ENCODE measurements around the gene DHFR.

DHFR gene

DNA sequence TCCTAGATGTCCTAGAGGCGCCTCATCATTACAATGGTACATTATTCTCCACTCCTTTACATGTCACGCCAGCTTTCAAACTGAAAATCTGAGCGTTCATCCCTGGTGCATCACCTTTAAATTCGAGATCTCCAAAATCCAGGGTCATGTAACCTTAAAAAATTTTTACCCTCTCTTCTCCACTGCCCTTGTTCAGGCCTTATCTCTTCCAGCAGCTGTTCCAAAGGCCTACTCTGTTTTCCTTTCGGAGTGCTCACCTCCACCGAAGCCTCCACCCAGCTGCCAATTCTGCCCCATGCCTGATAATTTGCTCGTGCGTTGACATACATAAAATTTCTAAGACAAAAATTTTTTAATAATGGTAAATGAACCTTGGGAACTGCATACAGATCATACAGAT lies 1.3 kb downstream of the DHFR start:
- no peak for DNase-seq

- no peak for DNase-seq
Measured at GRCh38 chr5:80646926-80647325, 7.9 kb downstream of the DHFR start.

DNA sequence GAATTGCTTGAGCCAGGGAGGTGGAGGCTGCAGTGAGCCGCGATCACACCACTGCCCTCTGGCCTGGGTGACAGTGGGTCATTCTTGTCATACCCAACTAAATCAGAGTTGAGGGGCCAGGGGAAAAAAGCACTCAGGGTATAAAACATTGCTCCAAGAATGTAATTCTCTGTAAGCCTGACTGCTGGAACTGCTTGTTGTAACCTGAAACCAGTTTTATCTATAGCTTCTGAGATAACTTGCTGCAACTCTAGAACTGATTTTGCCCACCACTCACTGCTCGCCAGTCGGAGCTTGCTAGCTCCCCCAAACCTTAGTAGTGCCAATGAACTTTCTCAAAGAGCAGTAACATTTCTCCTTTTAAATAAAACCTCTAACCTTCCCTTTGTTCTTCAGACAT lies 9.9 kb downstream of the DHFR start:
- DNase-seq, result no peak

DNA sequence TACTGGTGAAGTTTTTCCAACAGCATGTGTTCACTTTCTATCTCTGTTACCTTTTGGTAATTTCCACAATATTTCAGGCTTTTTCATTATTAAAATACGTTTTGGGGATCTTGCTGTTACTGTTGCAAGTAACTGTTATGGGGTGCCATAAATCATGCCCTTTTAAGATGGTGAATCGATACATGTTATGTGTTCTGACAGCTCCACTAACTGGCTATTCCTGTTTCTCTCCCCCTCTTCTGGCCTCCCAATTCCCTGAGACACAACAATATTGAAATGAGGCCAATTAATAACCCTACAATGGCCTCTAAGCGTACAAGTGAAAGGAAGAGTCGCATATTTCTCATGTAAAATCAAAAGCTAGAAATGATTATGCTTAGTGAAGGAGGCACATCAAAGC lies 13.4 kb downstream of the DHFR start:
- DNase-seq, result no peak

DNA sequence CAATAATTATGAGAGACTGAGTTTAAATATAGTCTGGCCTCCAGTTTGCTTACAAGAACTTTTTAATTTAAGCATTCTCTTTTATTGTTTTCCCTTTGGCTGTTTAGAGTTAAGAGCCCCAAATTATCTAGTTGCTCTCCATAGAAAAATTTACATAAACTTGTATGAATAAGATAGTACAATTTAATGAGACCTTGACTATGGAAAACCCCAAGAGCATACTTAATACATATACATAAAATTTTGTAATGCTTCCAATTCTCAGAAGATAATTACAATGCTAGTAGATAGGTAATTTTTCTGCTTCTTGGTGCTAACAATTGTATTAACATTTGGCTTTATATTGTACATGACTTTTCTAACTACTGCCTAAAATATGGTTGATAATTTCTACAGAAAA lies 20.6 kb downstream of the DHFR start:
- DNase-seq, result no peak

GRCh38 chr5:80632700-80633099 lies 22.1 kb downstream of the DHFR start:
- DNase-seq, result no peak

DNA sequence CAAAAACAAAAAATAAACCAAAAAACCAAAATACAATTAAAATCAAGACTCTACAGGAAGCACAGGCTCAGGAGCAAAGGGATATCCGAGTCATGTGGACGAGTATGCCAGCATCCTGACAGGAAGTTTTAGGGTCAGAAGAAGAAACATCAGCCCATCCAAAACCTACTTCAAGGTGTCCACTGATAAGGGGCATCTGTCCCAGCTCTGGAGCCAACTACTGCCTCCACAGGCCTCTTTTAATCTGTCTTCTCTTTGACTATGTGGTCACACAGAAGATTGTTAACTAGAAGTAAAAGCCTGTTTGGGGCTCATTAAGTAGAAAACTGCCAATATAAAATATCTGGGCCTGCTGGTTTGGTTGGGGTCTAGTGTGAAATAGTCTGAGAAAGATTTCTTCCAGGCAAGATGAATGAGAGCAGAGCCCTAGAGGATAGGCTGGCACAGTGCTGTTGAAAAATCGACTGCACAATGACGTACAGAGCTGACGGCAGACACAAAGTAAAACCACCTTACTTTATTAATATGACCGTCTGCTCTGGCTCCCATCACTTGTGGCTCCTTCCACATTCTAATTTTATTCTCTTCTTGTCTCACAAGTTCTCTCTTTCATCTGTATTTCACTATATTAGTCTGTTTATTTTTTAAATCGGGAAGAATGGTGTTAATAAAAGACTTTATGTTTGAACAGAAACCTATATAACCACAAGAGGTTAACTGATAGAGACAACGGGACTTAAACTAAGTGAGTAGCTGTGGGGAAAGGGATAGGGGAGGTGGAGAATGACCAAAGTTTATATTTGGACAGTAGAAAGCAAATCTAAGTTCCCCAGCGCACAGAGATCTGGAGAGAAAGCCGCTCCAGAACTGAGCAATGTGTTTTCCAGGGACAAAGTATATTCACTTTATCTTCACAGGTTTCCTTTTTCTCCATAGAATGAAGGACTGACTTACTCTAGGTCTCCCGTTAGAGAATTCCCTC lies 23.2 kb downstream of the DHFR start:
- no peak for DNase-seq

DNA sequence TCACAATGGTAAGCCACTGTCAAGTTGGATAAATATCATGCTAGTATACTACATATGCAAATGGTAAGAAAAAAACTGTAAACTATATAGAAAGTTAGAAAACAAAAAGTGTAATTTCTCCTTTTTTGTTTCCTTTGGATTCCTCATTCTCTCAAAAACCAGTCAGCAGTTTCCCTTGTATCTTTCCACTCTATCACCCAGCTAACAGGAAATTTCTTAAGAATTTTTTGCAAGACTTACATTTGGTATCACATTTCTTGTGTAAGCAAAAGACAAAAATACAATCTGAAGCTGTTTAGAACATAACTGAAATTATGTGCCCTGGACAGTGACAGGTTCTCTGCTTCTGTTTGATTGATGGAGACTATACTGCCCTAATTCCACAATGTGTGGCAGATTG lies 25.5 kb downstream of the DHFR start:
- no peak for DNase-seq

DNA sequence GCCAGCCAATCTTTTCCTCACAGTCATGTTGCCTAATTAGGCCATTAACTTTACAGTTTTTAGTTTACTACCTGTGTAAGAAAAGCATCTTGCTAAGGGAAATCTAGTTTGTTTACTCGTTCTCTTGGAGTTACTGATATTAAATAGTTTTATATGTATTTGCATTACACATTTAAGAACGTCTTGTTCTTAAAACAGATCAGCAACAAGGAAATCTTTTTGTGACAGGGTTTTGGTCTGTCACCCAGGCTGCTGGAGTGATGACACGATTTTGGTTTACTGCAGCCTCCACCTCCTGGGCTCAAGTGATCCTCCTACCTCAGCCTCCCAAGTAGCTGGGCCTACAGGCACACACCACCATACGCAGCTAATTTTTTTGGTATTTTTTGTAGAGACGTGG lies 29.6 kb downstream of the DHFR start:
- DNase-seq, result no peak

GRCh38 chr5:80623999-80624398 lies 30.8 kb downstream of the DHFR start:
- no peak for DNase-seq

DNA sequence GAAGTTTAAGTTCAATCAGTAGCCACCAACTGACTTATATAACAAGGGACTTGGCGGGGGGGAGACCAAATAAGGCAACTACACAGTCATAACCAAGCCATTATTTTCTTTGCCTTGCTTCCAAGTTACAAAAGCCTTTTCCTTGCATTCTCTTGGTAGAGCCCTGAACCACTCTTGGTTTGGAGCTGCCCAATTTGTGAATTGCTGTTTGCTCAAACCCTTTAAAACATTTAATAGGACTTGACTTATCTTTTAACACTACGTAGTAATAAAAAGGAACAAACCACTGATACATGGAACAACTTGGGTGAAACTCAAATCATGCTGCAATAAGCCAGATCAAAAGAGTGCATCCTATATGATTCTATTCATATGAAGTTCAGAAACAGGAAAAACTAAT lies 32.0 kb downstream of the DHFR start:
- DNase-seq, result no peak

DNA sequence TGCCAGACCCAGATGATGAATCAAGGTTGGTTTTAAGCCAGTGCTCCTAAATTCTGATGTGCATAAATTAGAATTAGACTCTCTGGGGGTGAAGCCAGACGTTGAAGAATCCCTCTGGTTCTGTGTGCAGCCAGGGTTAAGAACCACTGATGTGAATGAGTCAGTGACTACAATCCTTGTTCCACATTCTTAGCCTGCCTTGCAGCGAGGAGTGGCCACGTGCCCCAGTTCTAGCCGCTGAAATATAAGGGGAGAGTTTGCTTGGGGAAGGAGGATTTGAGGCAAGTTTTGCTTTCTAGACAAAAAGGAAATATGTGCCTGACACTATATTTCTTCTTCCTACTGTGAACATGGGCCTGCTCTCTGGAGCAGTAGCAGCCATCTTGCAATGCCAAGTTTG lies 34.6 kb downstream of the DHFR start:
- no peak for DNase-seq

DNA sequence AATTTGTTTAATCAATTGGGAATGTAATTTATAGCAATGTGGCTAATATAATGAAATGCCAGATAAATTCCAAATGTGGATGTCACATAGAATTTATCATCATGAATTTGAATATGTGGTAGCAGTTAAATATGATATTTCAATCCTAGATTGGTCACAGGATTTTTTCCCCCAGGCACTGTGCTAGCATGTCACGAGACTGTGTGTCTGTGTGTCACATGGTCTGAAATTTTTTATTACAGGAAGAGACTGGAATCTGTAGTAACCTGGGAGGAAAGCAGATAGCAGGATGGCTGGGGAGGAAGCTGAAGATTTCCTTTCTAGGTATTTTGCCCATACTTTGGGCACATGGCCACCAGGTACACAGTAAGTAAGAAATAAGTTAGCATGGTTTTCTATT lies 35.7 kb downstream of the DHFR start:
- DNase-seq, result no peak

- no peak for DNase-seq
Measured at GRCh38 chr5:80618438-80618837, 36.3 kb downstream of the DHFR start.

GRCh38 chr5:80615266-80615914 lies 39.4 kb downstream of the DHFR start:
- no peak for DNase-seq

DNA sequence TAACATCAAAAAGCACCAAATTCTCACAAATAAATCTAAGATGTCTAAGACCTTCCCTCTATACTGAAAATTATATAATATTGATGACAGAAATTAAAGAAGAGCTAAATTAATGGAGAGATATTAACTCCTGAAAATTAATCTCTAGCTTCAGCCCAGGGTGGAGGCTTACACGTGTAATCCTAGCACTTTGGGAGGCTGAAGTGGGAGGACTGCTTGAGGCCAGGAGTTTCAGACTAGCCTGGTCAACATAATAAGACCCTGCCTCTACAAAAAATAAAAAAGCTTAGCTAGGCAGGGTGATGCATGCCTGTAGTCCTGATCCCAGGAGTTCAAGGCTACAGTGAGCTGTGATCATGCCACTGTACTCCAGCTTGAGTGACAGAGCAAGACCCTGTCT lies 45.1 kb downstream of the DHFR start:
- DNase-seq, result no peak

- no peak for DNase-seq
Measured at GRCh38 chr5:80608731-80609130, 46.1 kb downstream of the DHFR start.

DNA sequence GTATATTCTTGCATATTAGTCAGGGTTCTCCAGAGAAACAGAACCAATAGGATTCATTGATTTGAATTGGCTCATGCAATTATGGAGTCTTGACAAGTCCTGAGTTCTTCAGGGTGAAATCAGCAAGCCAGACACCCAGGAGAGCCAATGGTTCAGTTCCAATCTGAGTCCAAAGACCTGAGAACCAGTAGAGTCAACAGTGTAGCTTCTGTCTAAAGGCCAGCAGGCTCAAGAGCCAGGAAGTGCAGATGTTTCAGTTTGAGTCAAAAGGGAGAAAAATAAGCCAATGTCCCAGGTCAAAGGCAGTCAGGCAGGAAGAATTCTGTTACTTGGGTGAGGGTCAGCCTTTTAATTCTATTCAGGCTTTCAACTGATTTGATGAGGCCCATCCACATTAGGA lies 47.0 kb downstream of the DHFR start:
- DNase-seq, result no peak

DNA sequence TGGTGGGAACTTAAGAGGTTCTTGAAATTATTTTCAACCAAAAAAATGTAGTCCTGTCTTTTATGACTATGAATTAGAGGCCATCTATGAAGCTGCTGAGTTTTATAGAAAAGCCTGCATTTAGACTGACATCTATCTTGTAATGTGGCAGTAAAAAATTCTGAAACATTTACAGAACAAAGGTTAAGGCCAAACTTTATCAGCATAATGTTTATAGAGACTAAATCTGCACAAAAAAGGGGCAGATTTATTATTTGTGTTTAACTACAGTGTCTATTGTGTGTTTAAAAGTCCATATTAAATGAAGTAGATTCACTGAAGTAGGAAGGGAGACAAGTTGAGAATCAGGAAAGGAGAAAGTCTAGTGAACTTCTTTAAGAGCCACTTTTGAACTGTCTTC lies 47.4 kb downstream of the DHFR start:
- DNase-seq, result no peak

- no peak for DNase-seq
Measured at GRCh38 chr5:80600943-80601693, 53.7 kb downstream of the DHFR start.

DNA sequence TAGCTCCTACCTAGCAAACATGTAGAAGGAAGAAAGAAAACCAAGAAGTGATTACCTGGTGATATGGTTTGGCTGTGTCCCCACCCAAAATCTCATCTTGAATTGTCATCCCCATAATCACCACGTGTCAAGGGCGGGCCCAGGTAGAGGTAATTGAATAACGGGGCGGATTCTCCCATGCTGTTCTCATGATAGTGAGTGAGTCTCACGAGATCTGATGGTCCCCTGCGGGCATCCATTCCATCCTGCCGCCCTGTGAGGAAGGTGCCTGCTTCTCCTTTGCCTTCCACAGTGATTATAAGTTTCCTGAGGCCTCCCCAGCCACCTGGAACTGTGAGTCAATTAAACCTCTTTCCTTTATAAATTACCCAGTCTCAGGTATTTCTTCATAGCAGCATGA lies 57.3 kb downstream of the DHFR start:
- no peak for DNase-seq

DNA sequence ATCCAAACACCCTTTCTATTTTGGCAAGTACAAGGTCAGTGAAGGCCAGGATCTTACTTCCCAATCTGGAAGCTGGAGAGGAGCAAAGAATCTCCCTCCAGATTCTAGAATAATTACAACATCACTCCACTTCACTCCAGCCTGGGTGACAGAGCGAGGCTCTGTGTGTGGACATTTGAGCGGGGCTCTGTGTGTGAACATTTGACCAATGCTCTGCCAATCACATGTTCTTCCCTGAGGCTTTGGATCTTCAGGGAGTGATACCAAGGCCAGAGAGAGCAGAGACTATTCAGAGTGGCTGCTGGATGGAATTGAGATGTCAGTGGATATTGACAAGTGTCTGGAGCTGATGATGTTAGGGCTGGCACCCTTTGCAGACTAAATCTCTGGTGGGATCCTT lies 60.0 kb downstream of the DHFR start:
- DNase-seq, result no peak

DNA sequence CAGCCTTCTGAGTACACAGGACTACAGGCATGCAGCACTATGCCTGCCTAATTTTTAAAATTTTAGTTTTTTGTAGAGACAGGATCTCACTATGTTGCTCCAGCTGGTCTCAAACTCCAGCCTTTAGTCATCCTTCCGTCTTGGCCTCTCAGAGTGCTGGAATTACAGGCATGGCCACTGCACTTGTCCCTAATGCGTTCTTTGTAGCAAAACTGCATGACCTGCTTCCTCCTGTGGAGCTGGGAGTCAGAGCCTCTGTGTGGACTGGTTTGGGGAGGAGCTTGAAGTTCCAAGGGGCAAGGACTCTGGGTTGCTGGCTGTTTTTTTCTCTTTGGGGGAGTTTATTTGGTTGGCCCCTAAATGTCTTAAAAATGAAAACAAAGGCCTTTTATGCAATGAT lies 62.0 kb downstream of the DHFR start:
- DNase-seq, result no peak

DNA sequence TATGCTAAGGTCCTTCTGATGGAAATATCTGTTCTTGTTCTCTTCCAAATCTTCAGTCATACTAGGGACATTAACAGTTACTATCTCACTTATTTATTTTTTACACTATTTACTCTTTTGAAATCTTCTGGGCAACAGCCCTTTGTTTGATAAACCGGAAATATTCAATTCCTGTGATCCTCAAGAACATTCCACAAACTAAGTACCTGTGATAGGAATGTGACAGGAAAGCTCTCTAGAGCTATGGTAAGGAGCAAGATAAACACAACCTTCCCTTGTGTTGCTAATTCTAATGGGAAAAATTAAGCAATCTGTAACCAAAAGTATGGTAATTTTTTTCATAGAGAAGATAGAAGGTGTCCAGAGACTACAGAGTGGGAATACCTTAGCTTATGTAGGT lies 62.7 kb downstream of the DHFR start:
- no peak for DNase-seq
